ENCODE measurements around the gene ZNF598. TPM values are rescaled to one million over a fixed set of nuclear protein-coding genes. Genes with fewer than 3 reads are reported as not detected.
"Not testable (repeated sequence)": the region's sequence is repeated elsewhere in the genome, so short reads cannot be mapped to it uniquely, and the experiment has no call there.

The ZNF598 gene
- total RNA-seq, 1 experiment from 2014 or later = 50.4 TPM

DNA sequence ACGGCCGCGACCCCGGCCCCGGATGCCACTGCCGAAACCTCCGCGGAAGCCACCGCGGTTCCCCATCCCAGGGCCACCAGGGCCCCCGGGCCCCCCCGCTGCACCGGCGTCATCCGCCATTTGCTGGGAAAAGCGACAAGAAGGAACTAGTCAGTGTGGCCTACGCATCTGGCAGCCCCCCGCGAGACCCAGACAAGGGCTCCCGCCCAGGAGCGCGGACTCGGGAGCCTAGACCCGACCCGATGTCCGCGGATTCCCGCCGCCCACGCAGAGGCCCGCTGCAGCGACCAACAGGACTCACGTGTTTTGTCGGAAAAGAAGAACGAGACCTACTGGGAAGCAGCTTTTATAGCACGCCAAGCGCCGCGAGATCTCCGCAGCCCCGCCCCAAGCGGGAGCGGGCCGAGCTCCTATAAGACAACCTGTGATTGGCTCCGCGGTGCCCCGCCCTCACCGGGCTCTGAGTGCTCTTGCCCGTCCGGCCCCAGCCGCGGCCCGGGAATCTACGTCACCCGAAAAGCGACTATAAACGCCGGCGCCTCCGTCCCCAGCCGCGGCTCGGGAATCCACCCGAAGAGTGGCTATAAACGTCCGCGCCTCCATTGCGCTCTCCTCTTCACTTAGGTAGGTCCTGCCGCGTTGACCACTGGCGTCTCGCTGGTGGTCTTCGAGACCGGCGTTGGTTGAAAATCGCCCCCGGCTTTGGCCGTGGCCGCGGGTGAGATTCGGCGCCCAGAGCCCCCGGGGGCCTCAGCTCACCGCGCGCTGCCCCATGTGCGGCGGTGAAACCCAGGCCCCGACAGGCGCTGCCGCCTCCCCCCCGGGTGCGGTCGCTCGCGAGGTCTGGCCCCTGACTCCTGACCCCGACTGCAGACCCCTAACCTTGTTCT, 44.9 kb downstream of the ZNF598 start, which contains the start of gene RPS2:
TSS of gene RPS2 (minus strand) at position 321 of the 890 bp plus-strand sequence. CDS start at position 120, 201 bp downstream.
- peak within 1 kb of the TSS; percentile 76 for H3K4me3 Mint-ChIP-seq (ENCODE audit: unreplicated experiment)
- peaks cover 22% of the 10 kb centered on the region for H3K4me1 Mint-ChIP-seq (ENCODE audit: low read depth, unreplicated experiment)
- H3K9me3 Mint-ChIP-seq (ENCODE audit: unreplicated experiment) = no peaks in the 10 kb centered on the region
- DNase-seq = peak; percentile 97 to 98
- Histone ChIP-seq H3K36me3 (ENCODE audit: control insufficient read depth, insufficient read depth, low read length) (peaks cover 8% of the 10 kb centered on the region), H3K9me3 (no peaks in the 10 kb centered on the region), H3K4me3 (ENCODE audit: low read depth, low read length) (peak within 1 kb of the TSS; percentile 83), H3K27me3 (replicated peaks; ENCODE audit: control insufficient read depth, insufficient read depth, low read length) (no peaks in the 10 kb centered on the region), H3K4me1 (peaks cover 17% of the 10 kb centered on the region)
- H3K27me3 Mint-ChIP-seq (ENCODE audit: insufficient read depth, unreplicated experiment) = no peaks in the 10 kb centered on the region
- BruUV-seq (replicated peaks) = no TSS peak
- TF ChIP-seq, protein P1, sequence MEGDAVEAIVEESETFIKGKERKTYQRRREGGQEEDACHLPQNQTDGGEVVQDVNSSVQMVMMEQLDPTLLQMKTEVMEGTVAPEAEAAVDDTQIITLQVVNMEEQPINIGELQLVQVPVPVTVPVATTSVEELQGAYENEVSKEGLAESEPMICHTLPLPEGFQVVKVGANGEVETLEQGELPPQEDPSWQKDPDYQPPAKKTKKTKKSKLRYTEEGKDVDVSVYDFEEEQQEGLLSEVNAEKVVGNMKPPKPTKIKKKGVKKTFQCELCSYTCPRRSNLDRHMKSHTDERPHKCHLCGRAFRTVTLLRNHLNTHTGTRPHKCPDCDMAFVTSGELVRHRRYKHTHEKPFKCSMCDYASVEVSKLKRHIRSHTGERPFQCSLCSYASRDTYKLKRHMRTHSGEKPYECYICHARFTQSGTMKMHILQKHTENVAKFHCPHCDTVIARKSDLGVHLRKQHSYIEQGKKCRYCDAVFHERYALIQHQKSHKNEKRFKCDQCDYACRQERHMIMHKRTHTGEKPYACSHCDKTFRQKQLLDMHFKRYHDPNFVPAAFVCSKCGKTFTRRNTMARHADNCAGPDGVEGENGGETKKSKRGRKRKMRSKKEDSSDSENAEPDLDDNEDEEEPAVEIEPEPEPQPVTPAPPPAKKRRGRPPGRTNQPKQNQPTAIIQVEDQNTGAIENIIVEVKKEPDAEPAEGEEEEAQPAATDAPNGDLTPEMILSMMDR (IDR thresholded peaks at IDR 0.05; ENCODE audit: insufficient read depth in 1 of 2, low read depth in 1 of 2, low read length in 1 of 2, severe bottlenecking in 1 of 2, unreplicated experiment in 1 of 2) = no peak
- H3K27ac Mint-ChIP-seq (ENCODE audit: unreplicated experiment) = peak within 1 kb of the TSS; percentile 96
- intact Hi-C loops (cut with micrococcal nuclease; ENCODE audit: unreplicated experiment) = no loop called here
- peaks cover 62% of the 10 kb centered on the region for H3K36me3 Mint-ChIP-seq (ENCODE audit: insufficient read depth, unreplicated experiment)
- CTCF ChIA-PET = interaction anchor here (0.6 to 1.1 kb wide), 5 partner anchors 15 to 1152 kb away, joined by 3 to 8 read pairs (median 6); partner anchors contain the start of gene SYNGR3
- POLR2A ChIA-PET = interaction anchor here (0.6 to 1.9 kb wide), 28 partner anchors 18 to 1478 kb away, joined by 3 to 36 read pairs (median 5); partner anchors contain the start of genes ECI1, FAHD1, GFER and HAGH

DNA sequence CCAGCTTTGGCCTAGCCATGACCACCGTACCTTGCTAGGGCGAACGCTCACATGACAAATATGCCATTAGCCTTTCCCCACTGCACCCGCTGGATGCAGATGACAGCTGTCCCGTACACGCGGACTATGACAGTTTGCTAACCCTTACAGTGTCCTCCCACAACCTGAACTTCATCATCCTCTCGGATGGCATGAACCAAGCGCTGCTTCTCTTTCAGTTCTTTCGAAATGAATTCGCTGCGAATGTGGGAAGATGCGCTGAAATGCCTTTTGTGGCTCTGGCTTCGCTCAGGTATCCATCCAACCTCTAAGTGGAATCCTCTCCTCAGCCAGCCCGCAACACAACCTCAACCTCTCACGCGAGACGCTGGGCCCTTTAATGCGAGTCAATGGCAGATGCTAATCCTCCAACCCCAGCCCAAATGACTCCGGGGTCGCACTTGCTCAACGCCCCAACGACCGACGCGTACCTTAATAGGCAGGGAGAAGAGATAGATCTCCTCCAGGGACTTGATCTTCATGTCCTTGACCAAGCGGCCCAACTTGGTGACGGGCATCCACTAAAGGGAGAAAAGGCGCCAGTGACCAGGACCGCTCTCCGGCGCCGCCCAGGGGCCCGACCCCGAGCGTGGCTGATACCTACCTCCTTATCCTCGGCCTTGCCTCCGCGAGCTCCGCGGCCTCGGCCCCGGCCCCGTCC, 45.7 kb downstream of the ZNF598 start:
- no TSS peak for BruUV-seq (replicated peaks)
- H3K36me3 Mint-ChIP-seq (ENCODE audit: insufficient read depth, unreplicated experiment) = peaks cover 69% of the 10 kb centered on the region

DNA sequence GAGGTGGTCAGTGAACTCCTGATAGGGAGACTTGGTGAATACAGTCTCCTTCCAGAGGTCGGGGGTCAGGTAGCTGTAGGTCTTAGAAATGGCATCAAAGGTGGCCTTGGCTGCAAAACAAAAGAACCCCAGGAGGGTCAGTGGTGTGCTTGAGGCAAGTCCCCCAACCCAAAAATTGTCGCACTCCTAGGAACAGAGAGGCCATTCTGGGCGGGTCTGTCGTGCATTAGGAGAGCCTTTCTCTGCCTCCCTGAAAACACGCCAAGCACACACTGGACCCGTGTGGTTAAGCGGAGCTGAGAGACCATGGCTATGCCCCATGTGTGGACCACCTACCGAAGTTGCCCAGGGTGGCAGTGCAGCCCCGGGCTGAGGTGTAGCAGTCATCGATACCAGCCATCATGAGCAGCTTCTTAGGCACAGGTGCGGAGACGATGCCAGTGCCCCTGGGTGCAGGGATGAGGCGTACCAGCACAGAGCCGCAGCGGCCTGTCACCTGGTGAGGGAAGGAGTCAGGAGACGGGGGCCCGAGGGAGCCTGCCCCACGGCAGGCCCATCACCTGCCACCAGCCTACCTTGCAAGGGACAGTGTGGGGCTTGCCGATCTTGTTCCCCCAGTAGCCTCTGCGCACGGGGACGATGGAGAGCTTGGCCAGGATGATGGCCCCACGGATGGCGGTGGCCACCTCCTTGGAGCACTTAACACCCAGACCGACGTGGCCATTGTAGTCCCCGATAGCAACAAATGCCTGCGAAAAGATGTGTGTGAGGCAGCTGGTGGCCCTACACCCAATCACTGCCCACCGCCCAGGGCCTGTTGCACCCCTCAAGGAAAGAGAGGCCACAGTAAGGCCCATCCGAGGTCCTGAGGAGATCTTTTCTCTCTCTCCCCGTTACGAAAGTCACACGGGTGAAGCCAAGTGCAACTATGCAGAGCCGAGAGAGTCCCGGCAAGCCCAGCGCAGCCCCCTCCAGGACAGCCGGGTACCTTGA, 47.2 kb downstream of the ZNF598 start:
- BruUV-seq (replicated peaks) = TSS peak; percentile 71

More for the DNA sequence above, 45.7 kb downstream of the ZNF598 start:
- H3K4me3 ChIP-seq (ENCODE audit: low read depth, low read length) = peak overlapping the region; percentile 83
- no peaks in the 10 kb centered on the region for H3K27me3 Mint-ChIP-seq (ENCODE audit: insufficient read depth, unreplicated experiment)
- TF ChIP-seq, protein P1 (IDR thresholded peaks at IDR 0.05; ENCODE audit: insufficient read depth in 1 of 2, low read depth in 1 of 2, low read length in 1 of 2, severe bottlenecking in 1 of 2, unreplicated experiment in 1 of 2) = no peak
- no peaks in the 10 kb centered on the region for H3K9me3 Mint-ChIP-seq (ENCODE audit: unreplicated experiment)
- CTCF ChIA-PET = interaction anchor here (0.6 to 0.7 kb wide), 4 partner anchors 16 to 1151 kb away, joined by 3 to 8 read pairs (median 6); no protein-coding TSS in a partner anchor
- peaks cover 8% of the 10 kb centered on the region for H3K36me3 ChIP-seq (ENCODE audit: control insufficient read depth, insufficient read depth, low read length)
- peaks cover 17% of the 10 kb centered on the region for H3K4me1 ChIP-seq
- H3K27me3 ChIP-seq (replicated peaks; ENCODE audit: control insufficient read depth, insufficient read depth, low read length) = no peaks in the 10 kb centered on the region
- peak overlapping the region; percentile 96 for H3K27ac Mint-ChIP-seq (ENCODE audit: unreplicated experiment)
- POLR2A ChIA-PET = interaction anchor here (0.6 to 1.9 kb wide), 26 partner anchors 18 to 1478 kb away, joined by 3 to 36 read pairs (median 6); partner anchors contain the start of genes ECI1, FAHD1, GFER and HAGH
- H3K4me3 Mint-ChIP-seq (ENCODE audit: unreplicated experiment) = peak overlapping the region; percentile 76
- intact Hi-C loops (cut with micrococcal nuclease; ENCODE audit: unreplicated experiment) = no loop called here
- peak in 1 of 2 experiments; percentile 54 for DNase-seq
- H3K9me3 ChIP-seq = no peaks in the 10 kb centered on the region
- peaks cover 22% of the 10 kb centered on the region for H3K4me1 Mint-ChIP-seq (ENCODE audit: low read depth, unreplicated experiment)

More for the DNA sequence above, 47.2 kb downstream of the ZNF598 start:
- intact Hi-C loops (cut with micrococcal nuclease; ENCODE audit: unreplicated experiment); DNase-seq; POLR2A ChIA-PET; H3K27me3 Mint-ChIP-seq (ENCODE audit: insufficient read depth, unreplicated experiment); H3K36me3 ChIP-seq (ENCODE audit: control insufficient read depth, insufficient read depth, low read length); H3K9me3 Mint-ChIP-seq (ENCODE audit: unreplicated experiment); H3K27me3 ChIP-seq (replicated peaks; ENCODE audit: control insufficient read depth, insufficient read depth, low read length); CTCF ChIA-PET; H3K9me3 ChIP-seq: not testable (repeated sequence)
- Mint-ChIP-seq H3K36me3 (ENCODE audit: insufficient read depth, unreplicated experiment) (peaks cover 69% of the 10 kb centered on the region), H3K27ac (ENCODE audit: unreplicated experiment) (peak overlapping the region; percentile 96), H3K4me1 (ENCODE audit: low read depth, unreplicated experiment) (peaks cover 22% of the 10 kb centered on the region), H3K4me3 (ENCODE audit: unreplicated experiment) (peak overlapping the region; percentile 76)
- H3K4me1 ChIP-seq = peaks cover 17% of the 10 kb centered on the region
- peak overlapping the region; percentile 83; the same call in 1 of the 2 replicates for H3K4me3 ChIP-seq (ENCODE audit: low read depth, low read length)
